B cell (primary cell): ENCODE measurements around the gene NOTCH4. TPM values are rescaled to one million over a fixed set of nuclear protein-coding genes. Genes with fewer than 3 reads are reported as not detected.

ENCODE experiments used
- ATAC-seq: fragments of 200-7000 bp; cut with Tn5 transposase; one replicate; pipeline ENCODE4 v1.10.0; 2021; ENCODE audit warnings: low read depth, mild to moderate bottlenecking, moderate number of reproducible peaks, moderate library complexity
- CTCF ChIA-PET: fragments of 350-600 bp; sonication (Branson Sonifier 250); formaldehyde crosslinking; loops from one replicate; lab custom pipeline; 2021; ENCODE audit warnings: antibody characterized with exemption, inconsistent platforms; lab: Charles Lee
- POLR2A ChIA-PET: fragments of 350-600 bp; sonication (Branson Sonifier 250); formaldehyde crosslinking; loops from one replicate; lab custom pipeline; 2021; ENCODE audit warnings: antibody characterized with exemption; lab: Charles Lee
- DNase-seq: peaks from one replicate; pipeline ENCODE4 v3.0.0; 2013
- H2AFZ ChIP-seq: 2 replicates; pipeline ENCODE4 v1.6.1; 2012; ENCODE audit warnings: mild to moderate bottlenecking, low read depth, low read length; ENCODE audit not compliant: insufficient read depth, poor library complexity, severe bottlenecking
- H3K27ac ChIP-seq, 2 donors: 1 replicate in 1 of 2; 2 replicates in 1 of 2; pipeline ENCODE4 v1.5.1; 2012 to 2013; ENCODE audit warnings: low read length in 2 of 2, mild to moderate bottlenecking in 2 of 2, moderate library complexity in 1 of 2
- H3K27me3 ChIP-seq, 4 experiments: fragments of 200-600 bp in 1 of 4; sonication (generic) in 1 of 4; replicated peaks in 1 of 4; 1 replicate in 2 of 4; 2 replicates in 2 of 4; pipeline versions ENCODE4 v1.6.1 to v1.7.0; 2013 to 2016; ENCODE audit warnings: low read length in 3 of 4, mild to moderate bottlenecking in 2 of 4, mixed read lengths in 1 of 4, moderate library complexity in 1 of 4; ENCODE audit not compliant: insufficient read depth in 4 of 4, control insufficient read depth in 3 of 4; ENCODE audit errors: control extremely low read depth in 1 of 4
- H3K36me3 ChIP-seq, 2 experiments: replicated peaks in 1 of 2; 1 replicate in 1 of 2; 2 replicates in 1 of 2; pipeline versions ENCODE4 v1.6.1 to v1.7.1; 2013; ENCODE audit warnings: low read length in 1 of 2; ENCODE audit not compliant: insufficient read depth in 2 of 2, control insufficient read depth in 1 of 2; ENCODE audit errors: control extremely low read depth in 1 of 2, extremely low read depth in 1 of 2
- H3K4me1 ChIP-seq, 2 donors: fragments of 200-600 bp in 1 of 2; sonication (generic) in 1 of 2; 1 replicate in 1 of 2; 2 replicates in 1 of 2; pipeline versions ENCODE4 v1.5.1 to v1.6.1; 2013 to 2017; ENCODE audit warnings: low read length in 2 of 2; ENCODE audit not compliant: control insufficient read depth in 2 of 2, insufficient read depth in 2 of 2
- H3K4me2 ChIP-seq: replicated peaks from 2 replicates; pipeline ENCODE3; 2012; ENCODE audit warnings: mild to moderate bottlenecking, low read depth, low read length; ENCODE audit not compliant: poor library complexity, severe bottlenecking
- H3K4me3 ChIP-seq, 5 experiments: fragments of 200-600 bp in 1 of 5; sonication (generic) in 1 of 5; 1 replicate in 3 of 5; 2 replicates in 2 of 5; pipeline versions ENCODE4 v1.5.1 to v1.7.0; 2011 to 2016; ENCODE audit warnings: low read length in 4 of 5, mild to moderate bottlenecking in 4 of 5, low read depth in 2 of 5, control low read depth in 1 of 5, moderate library complexity in 1 of 5; ENCODE audit not compliant: insufficient read depth in 1 of 5; ENCODE audit errors: control extremely low read depth in 1 of 5, extremely low read depth in 1 of 5
- H3K79me2 ChIP-seq: fragments of 200-600 bp; sonication (generic); one replicate; pipeline ENCODE4 v1.6.0; 2016; ENCODE audit warnings: low read length; ENCODE audit not compliant: control insufficient read depth, insufficient read depth
- H3K9ac ChIP-seq: fragments of 200-600 bp; sonication (generic); 2 replicates; pipeline ENCODE4 v1.6.1; 2017; ENCODE audit warnings: mild to moderate bottlenecking, low read length, moderate library complexity
- H3K9me3 ChIP-seq, 3 donors: one replicate each; pipeline versions ENCODE4 v1.6.1 to v1.7.1; 2013; ENCODE audit warnings: low read length in 2 of 3; ENCODE audit not compliant: control insufficient read depth in 2 of 3, insufficient read depth in 1 of 3; ENCODE audit errors: control extremely low read depth in 1 of 3
- H4K20me1 ChIP-seq: 2 replicates; pipeline ENCODE4 v1.6.0; 2012; ENCODE audit warnings: mild to moderate bottlenecking, low read length; ENCODE audit not compliant: insufficient read depth, control insufficient read depth, poor library complexity, severe bottlenecking
- H3K27ac Mint-ChIP-seq: one replicate; pipeline ENCODE4 v1.8.0; 2021; ENCODE audit warnings: mixed read lengths
- H3K27me3 Mint-ChIP-seq: one replicate; pipeline ENCODE4 v1.8.0; 2021; ENCODE audit warnings: mixed read lengths
- H3K4me1 Mint-ChIP-seq: one replicate; pipeline ENCODE4 v1.8.0; 2021; ENCODE audit warnings: mixed read lengths
- H3K4me3 Mint-ChIP-seq: one replicate; pipeline ENCODE4 v1.8.0; 2021; ENCODE audit warnings: mixed read lengths
- H3K9me3 Mint-ChIP-seq: one replicate; pipeline ENCODE4 v1.8.0; 2022; ENCODE audit warnings: mixed read lengths; ENCODE audit not compliant: insufficient read depth
- EZH2 ChIP-seq: IDR thresholded peaks from 2 replicates; pipeline ENCODE4 v1.6.1; 2012; ENCODE audit warnings: borderline replicate concordance, low read depth, mild to moderate bottlenecking, moderate library complexity, low read length; ENCODE audit not compliant: insufficient read depth, poor library complexity, severe bottlenecking
- WGBS: methylation state at CpG from one replicate; pipeline ENCODE4 v1.1.5; 2013; ENCODE audit warnings: missing lambda C conversion rate; ENCODE audit not compliant: insufficient coverage; 5-methylcytosine and 5-hydroxymethylcytosine counted together
- intact Hi-C: fragments of 100-400 bp; cut with micrococcal nuclease; formaldehyde crosslinking; loops from one replicate; pipeline ENCODE4 v1.10.0; 2022
- polyA plus RNA-seq: library from polyadenylated mRNA; depleted of rRNA; stranded (reverse); fragments of >200 nt; gene quantifications from 2 replicates; pipeline ENCODE4 v1.2.3, GENCODE V29; 2012
- total RNA-seq, 2 donors: library from RNA; stranded (reverse); fragments of 120-200 nt in 1 of 2; gene quantifications; 1 replicate in 1 of 2; 2 replicates in 1 of 2; pipeline versions ENCODE4 v1.2.3 to v1.2.4, GENCODE V29; 2013 to 2022
- TF ChIP-seq, protein P1 (sequence below): fragments of 200-600 bp; IDR thresholded peaks from one replicate; pipeline ENCODE4 v1.8.0; 2022; ENCODE audit warnings: antibody characterized with exemption, mild to moderate bottlenecking

The NOTCH4 gene
- total and polyA plus RNA-seq, 2 donors (not counting 1 experiment from before 2014, with no cell fraction given), result 6.3 to 10.3 TPM

DNA sequence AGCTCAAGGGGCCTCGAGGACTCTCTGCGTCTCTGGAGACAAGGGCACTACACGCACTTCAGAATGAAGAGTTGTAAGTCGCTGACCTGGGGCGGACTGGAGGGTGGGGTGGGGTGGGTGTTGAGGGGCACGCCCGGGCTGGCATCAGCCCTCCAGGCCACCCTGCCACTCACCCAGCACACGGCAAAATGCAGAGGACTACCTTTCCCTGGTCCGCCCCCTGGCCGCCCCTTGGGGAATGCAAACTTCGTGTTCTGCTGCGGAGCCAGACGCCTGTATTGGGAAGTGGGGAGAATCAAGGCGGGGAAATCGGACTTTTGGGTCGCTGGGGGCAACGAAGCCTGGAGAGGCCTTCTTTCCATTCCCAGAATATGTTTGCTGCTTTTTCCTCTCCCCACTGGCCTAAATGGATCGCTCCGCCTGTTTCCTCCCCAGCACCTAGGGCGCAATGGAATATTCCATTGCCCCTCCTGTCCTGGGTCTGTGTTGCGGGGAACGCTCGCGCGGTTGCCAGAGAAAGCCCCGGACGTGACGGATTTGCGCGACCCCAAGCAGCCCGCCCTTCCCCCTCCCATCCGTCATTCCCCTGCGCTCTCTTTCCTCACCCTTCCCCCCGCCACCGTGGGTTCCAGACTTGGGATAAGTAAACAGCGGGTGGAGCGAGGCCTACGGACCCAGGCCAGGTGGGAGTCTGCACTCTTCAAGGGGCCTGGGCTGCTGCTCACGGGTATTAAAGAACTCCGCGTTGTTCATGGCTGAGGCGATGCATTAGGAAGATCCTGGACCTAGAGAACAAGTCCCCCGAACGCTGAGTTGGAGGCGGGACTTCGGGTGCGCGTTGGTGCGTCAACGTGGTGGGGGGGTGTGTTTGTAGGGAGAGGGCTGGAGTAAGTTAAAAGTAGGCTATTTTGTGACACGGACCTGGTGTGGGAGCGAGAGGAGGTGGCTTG lies 70.0 kb downstream of the NOTCH4 start, which contains the start of gene PPT2:
Gene PPT2 (plus strand): TSS at position 578 of the 950 bp plus-strand sequence. CDS start 454 bp downstream, outside the sequence.
- no peaks in the 10 kb centered on the region for H4K20me1 ChIP-seq
- intact Hi-C loops, result loop anchor here (1.0 to 10.0 kb wide), 7 partner anchors 24 to 607 kb away; partner anchors contain the start of genes ATP6V1G2, FKBPL, NFKBIL1 and RNF5
- DNase-seq (peak; percentile 65), ATAC-seq (peak; percentile 32)
- H3K4me3 ChIP-seq, result peak within 1 kb of the TSS; percentile 59 to 75 (median 68)
- peaks cover 27 to 34% of the 10 kb centered on the region in 2 donors for H3K4me1 ChIP-seq
- Mint-ChIP-seq H3K9me3 (no peaks in the 10 kb centered on the region), H3K27me3 (peaks cover 35% of the 10 kb centered on the region), H3K4me1 (peaks cover 48% of the 10 kb centered on the region), H3K4me3 (peak within 1 kb of the TSS; percentile 99), H3K27ac (peak within 1 kb of the TSS; percentile 58)
- no peaks in the 10 kb centered on the region for H3K36me3 ChIP-seq
- H3K79me2 ChIP-seq, result no peaks in the 10 kb centered on the region
- peaks cover 0 to 54% (median 19%) of the 10 kb centered on the region in 4 experiments for H3K27me3 ChIP-seq
- H3K27ac ChIP-seq, result no peak within 1 kb of the TSS
- ChIA-PET POLR2A (interaction anchor here (0.6 to 1.3 kb wide), 4 partner anchors 24 to 1536 kb away, joined by 3 to 6 read pairs (median 5); partner anchors contain the start of genes MRPS18B and PBX2), CTCF (interaction anchor here (0.6 to 1.3 kb wide), 10 partner anchors 22 to 1194 kb away, joined by 3 to 11 read pairs (median 4); partner anchors contain the start of genes AGPAT1, FKBPL and GPSM3)
- WGBS, result 2% methylated on average over 38 of the region's 52 CpGs
- H2AFZ ChIP-seq, result peak within 1 kb of the TSS; percentile 81
- peak within 1 kb of the TSS; percentile 69 for H3K9ac ChIP-seq
- TF ChIP-seq, protein P1, sequence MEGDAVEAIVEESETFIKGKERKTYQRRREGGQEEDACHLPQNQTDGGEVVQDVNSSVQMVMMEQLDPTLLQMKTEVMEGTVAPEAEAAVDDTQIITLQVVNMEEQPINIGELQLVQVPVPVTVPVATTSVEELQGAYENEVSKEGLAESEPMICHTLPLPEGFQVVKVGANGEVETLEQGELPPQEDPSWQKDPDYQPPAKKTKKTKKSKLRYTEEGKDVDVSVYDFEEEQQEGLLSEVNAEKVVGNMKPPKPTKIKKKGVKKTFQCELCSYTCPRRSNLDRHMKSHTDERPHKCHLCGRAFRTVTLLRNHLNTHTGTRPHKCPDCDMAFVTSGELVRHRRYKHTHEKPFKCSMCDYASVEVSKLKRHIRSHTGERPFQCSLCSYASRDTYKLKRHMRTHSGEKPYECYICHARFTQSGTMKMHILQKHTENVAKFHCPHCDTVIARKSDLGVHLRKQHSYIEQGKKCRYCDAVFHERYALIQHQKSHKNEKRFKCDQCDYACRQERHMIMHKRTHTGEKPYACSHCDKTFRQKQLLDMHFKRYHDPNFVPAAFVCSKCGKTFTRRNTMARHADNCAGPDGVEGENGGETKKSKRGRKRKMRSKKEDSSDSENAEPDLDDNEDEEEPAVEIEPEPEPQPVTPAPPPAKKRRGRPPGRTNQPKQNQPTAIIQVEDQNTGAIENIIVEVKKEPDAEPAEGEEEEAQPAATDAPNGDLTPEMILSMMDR, result no peak
- TF ChIP-seq EZH2, result no peak
- peaks cover 0 to 12% (median under 1%) of the 10 kb centered on the region in 3 donors for H3K9me3 ChIP-seq
- peak within 1 kb of the TSS; percentile 89 for H3K4me2 ChIP-seq
